ENCODE data around the gene TRAPPC8. TPM values are rescaled to one million over a fixed set of nuclear protein-coding genes. Genes with fewer than 3 reads are reported as not detected.
"Not testable (repeated sequence)": the region's sequence is repeated elsewhere in the genome, so short reads cannot be mapped to it uniquely, and the experiment has no call there.

Gene TRAPPC8
- total RNA-seq, 3 donors from 2014 or later, result 32.3 to 35.9 (median 33.9) TPM

- H3K27me3 Mint-ChIP-seq (ENCODE audit: low read depth), result no peaks in the 10 kb centered on the region
- ATAC-seq (no peak), DNase-seq (no peak)
- H3K36me3 Mint-ChIP-seq (ENCODE audit: insufficient read depth), result no peaks in the 10 kb centered on the region
- H3K4me3 Mint-ChIP-seq, result no peak overlapping the region
- no peaks in the 10 kb centered on the region for H3K9me3 Mint-ChIP-seq
- H3K4me1 Mint-ChIP-seq (ENCODE audit: low read depth), result no peaks in the 10 kb centered on the region
Measured at GRCh38 chr18:31957728-31958127, 14.8 kb upstream of the TRAPPC8 start.

GRCh38 chr18:31954349-31954748, 11.4 kb upstream of the TRAPPC8 start:
- Mint-ChIP-seq H3K27me3 (ENCODE audit: low read depth) (peaks cover 6% of the 10 kb centered on the region), H3K4me3 (no peak overlapping the region), H3K4me1 (ENCODE audit: low read depth) (no peaks in the 10 kb centered on the region), H3K36me3 (ENCODE audit: insufficient read depth) (no peaks in the 10 kb centered on the region), H3K9me3 (no peaks in the 10 kb centered on the region)
- DNase-seq (no peak), ATAC-seq (no peak)

- not testable (repeated sequence) for H3K27me3 Mint-ChIP-seq (ENCODE audit: low read depth); H3K9me3 Mint-ChIP-seq; H3K36me3 Mint-ChIP-seq (ENCODE audit: insufficient read depth); H3K4me3 Mint-ChIP-seq; H3K4me1 Mint-ChIP-seq (ENCODE audit: low read depth); ATAC-seq; DNase-seq
Measured at GRCh38 chr18:31953699-31954098, 10.8 kb upstream of the TRAPPC8 start.

- peaks cover 6% of the 10 kb centered on the region for H3K27me3 Mint-ChIP-seq (ENCODE audit: low read depth)
- no peaks in the 10 kb centered on the region for H3K36me3 Mint-ChIP-seq (ENCODE audit: insufficient read depth)
- no peaks in the 10 kb centered on the region for H3K4me1 Mint-ChIP-seq (ENCODE audit: low read depth)
- H3K9me3 Mint-ChIP-seq, result no peaks in the 10 kb centered on the region
- ATAC-seq (no peak), DNase-seq (no peak)
- no peak overlapping the region for H3K4me3 Mint-ChIP-seq
Measured at GRCh38 chr18:31952223-31952622, 9.3 kb upstream of the TRAPPC8 start.

- Mint-ChIP-seq H3K27me3 (ENCODE audit: low read depth) (peaks cover 6% of the 10 kb centered on the region), H3K9me3 (no peaks in the 10 kb centered on the region), H3K4me1 (ENCODE audit: low read depth) (no peaks in the 10 kb centered on the region), H3K4me3 (no peak overlapping the region), H3K36me3 (ENCODE audit: insufficient read depth) (no peaks in the 10 kb centered on the region)
- ATAC-seq (no peak), DNase-seq (no peak)
Measured at GRCh38 chr18:31950583-31950982, 7.7 kb upstream of the TRAPPC8 start.

GRCh38 chr18:31948349-31948748, 5.4 kb upstream of the TRAPPC8 start:
- not testable (repeated sequence) for H3K27me3 Mint-ChIP-seq (ENCODE audit: low read depth); H3K36me3 Mint-ChIP-seq (ENCODE audit: insufficient read depth); DNase-seq; ATAC-seq; H3K4me3 Mint-ChIP-seq; H3K9me3 Mint-ChIP-seq
- H3K4me1 Mint-ChIP-seq (ENCODE audit: low read depth), result peaks cover 17% of the 10 kb centered on the region

GRCh38 chr18:31946305-31947046, 3.5 kb upstream of the TRAPPC8 start:
- no peaks in the 10 kb centered on the region for H3K27me3 Mint-ChIP-seq (ENCODE audit: low read depth)
- H3K9me3 Mint-ChIP-seq, result no peaks in the 10 kb centered on the region
- no peak for DNase-seq
- H3K4me1 Mint-ChIP-seq (ENCODE audit: low read depth), result peaks cover 24% of the 10 kb centered on the region
- peaks cover 2% of the 10 kb centered on the region for H3K36me3 Mint-ChIP-seq (ENCODE audit: insufficient read depth)
- ATAC-seq, result no peak
- no peak overlapping the region for H3K4me3 Mint-ChIP-seq

GRCh38 chr18:31943878-31944816, 1.2 kb upstream of the TRAPPC8 start:
- Mint-ChIP-seq H3K4me1 (ENCODE audit: low read depth) (peaks cover 38% of the 10 kb centered on the region), H3K9me3 (no peaks in the 10 kb centered on the region), H3K4me3 (peak overlapping the region; percentile 99), H3K36me3 (ENCODE audit: insufficient read depth) (peaks cover 8% of the 10 kb centered on the region), H3K27me3 (ENCODE audit: low read depth) (no peaks in the 10 kb centered on the region)
- DNase-seq (no peak), ATAC-seq (no peak)

- H3K36me3 Mint-ChIP-seq (ENCODE audit: insufficient read depth), result peaks cover 9% of the 10 kb centered on the region
- peaks cover 44% of the 10 kb centered on the region for H3K4me1 Mint-ChIP-seq (ENCODE audit: low read depth)
- DNase-seq (peak; percentile 6), ATAC-seq (peak; percentile 51 to 59)
- H3K4me3 Mint-ChIP-seq, result peak overlapping the region; percentile 99
- no peaks in the 10 kb centered on the region for H3K27me3 Mint-ChIP-seq (ENCODE audit: low read depth)
- H3K9me3 Mint-ChIP-seq, result no peaks in the 10 kb centered on the region
Measured at GRCh38 chr18:31942291-31942998, 483 bp downstream of the TRAPPC8 start.

GRCh38 chr18:31941010-31941809, 1.7 kb downstream of the TRAPPC8 start:
- no peak for DNase-seq
- H3K27me3 Mint-ChIP-seq (ENCODE audit: low read depth), result no peaks in the 10 kb centered on the region
- peaks cover 44% of the 10 kb centered on the region for H3K4me1 Mint-ChIP-seq (ENCODE audit: low read depth)
- peak overlapping the region; percentile 99 for H3K4me3 Mint-ChIP-seq
- no peaks in the 10 kb centered on the region for H3K9me3 Mint-ChIP-seq
- H3K36me3 Mint-ChIP-seq (ENCODE audit: insufficient read depth), result peaks cover 9% of the 10 kb centered on the region
- ATAC-seq, result no peak

GRCh38 chr18:31934773-31935172, 8.2 kb downstream of the TRAPPC8 start:
- H3K9me3 Mint-ChIP-seq; H3K27me3 Mint-ChIP-seq (ENCODE audit: low read depth); H3K4me3 Mint-ChIP-seq; DNase-seq; ATAC-seq: not testable (repeated sequence)
- Mint-ChIP-seq H3K4me1 (ENCODE audit: low read depth) (peaks cover 17% of the 10 kb centered on the region), H3K36me3 (ENCODE audit: insufficient read depth) (peaks cover 11% of the 10 kb centered on the region)

GRCh38 chr18:31931886-31932240, 11.1 kb downstream of the TRAPPC8 start:
- ATAC-seq (no peak), DNase-seq (no peak)
- no peaks in the 10 kb centered on the region for H3K27me3 Mint-ChIP-seq (ENCODE audit: low read depth)
- peaks cover 4% of the 10 kb centered on the region for H3K4me1 Mint-ChIP-seq (ENCODE audit: low read depth)
- peaks cover 10% of the 10 kb centered on the region for H3K36me3 Mint-ChIP-seq (ENCODE audit: insufficient read depth)
- no peaks in the 10 kb centered on the region for H3K9me3 Mint-ChIP-seq
- no peak overlapping the region for H3K4me3 Mint-ChIP-seq

GRCh38 chr18:31931163-31931885, 11.6 kb downstream of the TRAPPC8 start:
- peaks cover 12% of the 10 kb centered on the region for H3K36me3 Mint-ChIP-seq (ENCODE audit: insufficient read depth)
- ATAC-seq (no peak), DNase-seq (no peak)
- H3K27me3 Mint-ChIP-seq (ENCODE audit: low read depth), result no peaks in the 10 kb centered on the region
- H3K9me3 Mint-ChIP-seq, result no peaks in the 10 kb centered on the region
- H3K4me3 Mint-ChIP-seq, result no peak overlapping the region
- H3K4me1 Mint-ChIP-seq (ENCODE audit: low read depth), result peaks cover 8% of the 10 kb centered on the region
